ENCODE data around the gene ECHS1. TPM values are rescaled to one million over a fixed set of nuclear protein-coding genes. Genes with fewer than 3 reads are reported as not detected.

ECHS1 gene
- total and polyA plus RNA-seq, 2 donors (not counting 3 experiments of a cell fraction or from before 2014, with no cell fraction given), result 46.2 to 108 TPM

- Histone ChIP-seq H3K4me1 (ENCODE audit: control insufficient read depth, extremely low read depth, insufficient read depth, low read length) (no peaks in the 10 kb centered on the region), H3K27me3 (ENCODE audit: control insufficient read depth in 2 of 2, insufficient read depth in 2 of 2, low read length in 2 of 2) (no peaks in the 10 kb centered on the region), H3K27ac (ENCODE audit: insufficient read depth, low read depth, low read length) (no peak overlapping the region), H3K9ac (replicated peaks; ENCODE audit: extremely low read depth, insufficient read depth, low read length) (no peak overlapping the region), H3K4me2 (ENCODE audit: insufficient read depth, low read length) (no peak overlapping the region), H3K4me3 (replicated peaks in 1 of 3; ENCODE audit: insufficient read depth in 1 of 3, low read depth in 1 of 3, low read length in 3 of 3) (no peak overlapping the region), H3K79me2 (ENCODE audit: control insufficient read depth, insufficient read depth, low read length) (peaks cover 3% of the 10 kb centered on the region), H2AFZ (ENCODE audit: low read depth, low read length) (no peak overlapping the region), H4K20me1 (replicated peaks; ENCODE audit: control insufficient read depth, extremely low read depth, insufficient read depth, low read length) (no peaks in the 10 kb centered on the region), H3K9me1 (replicated peaks; ENCODE audit: control insufficient read depth, extremely low read depth, insufficient read depth, low read length) (no peaks in the 10 kb centered on the region), H3K36me3 (ENCODE audit: control insufficient read depth in 2 of 2, extremely low read depth in 1 of 2, insufficient read depth in 2 of 2, low read length in 2 of 2) (peaks cover 3 to 5% of the 10 kb centered on the region in 2 experiments), H3K9me3 (replicated peaks; ENCODE audit: control insufficient read depth, insufficient read depth, low read length) (no peaks in the 10 kb centered on the region)
- no peak for FAIRE-seq
- dilution Hi-C loops (cut with MboI; ENCODE audit: extremely low pct_ligation_motif_present, low sequenced_read_pairs), result no loop called here
- ChIA-PET POLR2A (no interaction called here), CTCF (interaction anchor here (1.6 to 3.6 kb wide), 2 partner anchors 11 to 16 kb away, joined by 9 to 13 read pairs; no protein-coding TSS in a partner anchor)
- no TSS peak for BruUV-seq (replicated peaks)
- intact Hi-C loops (cut with micrococcal nuclease), result no loop called here
- no peak for DNase-seq (ENCODE audit: low read depth, low spot score)
- TF ChIP-seq CTCF (IDR thresholded peaks at IDR 0.05; ENCODE audit: extremely low read depth in 1 of 2, insufficient read depth in 1 of 2, low read depth in 1 of 2, low read length in 2 of 2) (no peak), POLR2AphosphoS5 (IDR thresholded peaks at IDR 0.05; ENCODE audit: insufficient read depth, low read depth, low read length) (no peak), MYC (IDR thresholded peaks at IDR 0.05; ENCODE audit: low read depth, low read length) (no peak), EZH2 (IDR thresholded peaks at IDR 0.05; ENCODE audit: borderline replicate concordance, low read depth, low read length, severe bottlenecking) (no peak), MAX (IDR thresholded peaks at IDR 0.05; ENCODE audit: insufficient read depth, insufficient read length) (no peak), FOS (IDR thresholded peaks at IDR 0.05; ENCODE audit: borderline replicate concordance, insufficient read depth, low read length) (no peak), GATA2 (IDR thresholded peaks at IDR 0.05; ENCODE audit: insufficient read depth, insufficient read length, low read depth, low read length) (no peak), JUN (IDR thresholded peaks at IDR 0.05; ENCODE audit: borderline replicate concordance, insufficient read depth, insufficient read length, low read depth) (no peak), POLR2A (IDR thresholded peaks at IDR 0.05; ENCODE audit: low read depth, low read length) (no peak)
These were observed 60.0 kb downstream of the ECHS1 start for GRCh38 chr10:133313192-133313591.

Data from endothelial cell of umbilical vein (primary cell).